HepG2 (cell line): ENCODE results near the gene SLC19A3. TPM values are rescaled to one million over a fixed set of nuclear protein-coding genes. Genes with fewer than 3 reads are reported as not detected.

Source experiments
- ATM ChIP-seq: fragments of 450-650 bp; IDR thresholded peaks from 2 replicates; pipeline ENCODE4 v1.7.1; 2017; ENCODE audit warnings: mild to moderate bottlenecking, borderline replicate concordance
- EZH2 ChIP-seq: conservative IDR thresholded peaks from 2 replicates; pipeline ENCODE4 v1.6.1; 2012; ENCODE audit warnings: mild to moderate bottlenecking, low read depth, low read length, moderate library complexity
- HDAC1 ChIP-seq: sonication (generic); formaldehyde crosslinking; IDR thresholded peaks from 2 replicates; pipeline ENCODE4 v1.5.1; 2020; ENCODE audit warnings: mild to moderate bottlenecking, missing genetic modification reagents
- HDAC6 ChIP-seq: fragments of 200-600 bp; sonication (generic); IDR thresholded peaks from 2 replicates; pipeline ENCODE4 v1.7.0; 2017; ENCODE audit warnings: mild to moderate bottlenecking, antibody characterized with exemption, low read length, low read depth
- KDM5B ChIP-seq: sonication (generic); formaldehyde crosslinking; IDR thresholded peaks from 2 replicates; pipeline ENCODE4 v1.4.0; 2020; ENCODE audit warnings: missing genetic modification reagents, mild to moderate bottlenecking, borderline replicate concordance
- SAP130 ChIP-seq: IDR thresholded peaks from 2 replicates; pipeline ENCODE4 v1.6.1; 2016; ENCODE audit warnings: low read depth
- SRSF9 ChIP-seq: fragments of 200-400 bp; formaldehyde crosslinking; IDR thresholded peaks from 2 replicates; pipeline ENCODE4 v1.6.1; 2018; ENCODE audit warnings: borderline replicate concordance, mild to moderate bottlenecking, low read depth, low read length; ENCODE audit not compliant: insufficient read depth, poor library complexity, severe bottlenecking
- TP53 ChIP-seq: sonication (generic); formaldehyde crosslinking; conservative IDR thresholded peaks from 2 replicates; pipeline ENCODE4 v1.4.0; 2020; ENCODE audit warnings: missing genetic modification reagents
- XRCC5 ChIP-seq: fragments of 200-400 bp; formaldehyde crosslinking; optimal IDR thresholded peaks from 2 replicates; pipeline ENCODE3; 2017; ENCODE audit warnings: mild to moderate bottlenecking, low read length
- ZBTB42 ChIP-seq: sonication (generic); formaldehyde crosslinking; IDR thresholded peaks from 2 replicates; pipeline ENCODE4 v1.5.0; 2020; ENCODE audit warnings: mild to moderate bottlenecking, missing genetic modification reagents
- ZNF225 ChIP-seq: sonication (generic); formaldehyde crosslinking; IDR thresholded peaks from 2 replicates; pipeline ENCODE4 v1.4.0; 2020; ENCODE audit warnings: mild to moderate bottlenecking, missing genetic modification reagents
- ZNF235 ChIP-seq: sonication (generic); formaldehyde crosslinking; IDR thresholded peaks from 2 replicates; pipeline ENCODE4 v1.8.1; 2023; ENCODE audit warnings: mild to moderate bottlenecking, missing genetic modification reagents, borderline replicate concordance
- ZNF484 ChIP-seq: sonication (generic); formaldehyde crosslinking; IDR thresholded peaks from 2 replicates; pipeline ENCODE4 v1.5.1; 2020; ENCODE audit warnings: mild to moderate bottlenecking, low read depth, missing genetic modification reagents, borderline replicate concordance
- ZNF776 ChIP-seq: sonication (generic); formaldehyde crosslinking; IDR thresholded peaks from 2 replicates; pipeline ENCODE4 v1.4.0; 2020; ENCODE audit warnings: mild to moderate bottlenecking, missing genetic modification reagents
- polyA plus RNA-seq, 8 experiments: library from polyadenylated mRNA; depleted of rRNA in 3 of 8; stranded (reverse) in 7 of 8; unstranded in 1 of 8; fragments of >200 nt; fragmentation: Illumina TruSeq in 4 of 8; extraction: Trizol in 4 of 8; gene quantifications; 2 replicates each; pipeline versions ENCODE4 v1.2.1 to v1.2.3, GENCODE V29; 2011 to 2016; ENCODE audit warnings: low read depth in 4 of 8, missing spikeins in 1 of 8, mixed read lengths in 1 of 8; ENCODE audit not compliant: insufficient read depth in 1 of 8
- total RNA-seq, 5 experiments: library from RNA; depleted of rRNA; stranded (reverse); fragments of >200 nt; fragmentation: Illumina TruSeq; extraction: Trizol; gene quantifications; 2 replicates each; pipeline ENCODE4 v1.2.3, GENCODE V29; 2016; ENCODE audit warnings: low read depth in 1 of 5
- TF ChIP-seq, protein P1 (sequence below): sonication (generic); formaldehyde crosslinking; IDR thresholded peaks from 2 replicates; pipeline ENCODE4 v1.5.1; 2020; ENCODE audit warnings: mild to moderate bottlenecking, missing genetic modification reagents, moderate library complexity
- TF ChIP-seq, protein P2 (sequence below): sonication (generic); formaldehyde crosslinking; IDR thresholded peaks from 2 replicates; pipeline ENCODE4 v1.4.0; 2020; ENCODE audit warnings: mild to moderate bottlenecking, missing genetic modification reagents
- TF ChIP-seq, protein P3 (sequence below): sonication (generic); formaldehyde crosslinking; IDR thresholded peaks from 2 replicates; pipeline ENCODE4 v1.5.0; 2020; ENCODE audit warnings: mild to moderate bottlenecking, missing genetic modification reagents, borderline replicate concordance
- TF ChIP-seq, protein P4 (sequence below): sonication (generic); formaldehyde crosslinking; IDR thresholded peaks from 2 replicates; pipeline ENCODE4 v1.8.1; 2023; ENCODE audit warnings: mild to moderate bottlenecking, missing genetic modification reagents, borderline replicate concordance
- TF ChIP-seq, protein P5 (sequence below): sonication (generic); formaldehyde crosslinking; IDR thresholded peaks from 2 replicates; pipeline ENCODE4 v1.4.0; 2020; ENCODE audit warnings: missing genetic modification reagents, borderline replicate concordance

The SLC19A3 gene
- total and polyA plus RNA-seq, 2 of the 13 experiments (the other 11 are each of a cell fraction or from before 2014, with no cell fraction given), result 2.3 to 5.2 TPM

DNA sequence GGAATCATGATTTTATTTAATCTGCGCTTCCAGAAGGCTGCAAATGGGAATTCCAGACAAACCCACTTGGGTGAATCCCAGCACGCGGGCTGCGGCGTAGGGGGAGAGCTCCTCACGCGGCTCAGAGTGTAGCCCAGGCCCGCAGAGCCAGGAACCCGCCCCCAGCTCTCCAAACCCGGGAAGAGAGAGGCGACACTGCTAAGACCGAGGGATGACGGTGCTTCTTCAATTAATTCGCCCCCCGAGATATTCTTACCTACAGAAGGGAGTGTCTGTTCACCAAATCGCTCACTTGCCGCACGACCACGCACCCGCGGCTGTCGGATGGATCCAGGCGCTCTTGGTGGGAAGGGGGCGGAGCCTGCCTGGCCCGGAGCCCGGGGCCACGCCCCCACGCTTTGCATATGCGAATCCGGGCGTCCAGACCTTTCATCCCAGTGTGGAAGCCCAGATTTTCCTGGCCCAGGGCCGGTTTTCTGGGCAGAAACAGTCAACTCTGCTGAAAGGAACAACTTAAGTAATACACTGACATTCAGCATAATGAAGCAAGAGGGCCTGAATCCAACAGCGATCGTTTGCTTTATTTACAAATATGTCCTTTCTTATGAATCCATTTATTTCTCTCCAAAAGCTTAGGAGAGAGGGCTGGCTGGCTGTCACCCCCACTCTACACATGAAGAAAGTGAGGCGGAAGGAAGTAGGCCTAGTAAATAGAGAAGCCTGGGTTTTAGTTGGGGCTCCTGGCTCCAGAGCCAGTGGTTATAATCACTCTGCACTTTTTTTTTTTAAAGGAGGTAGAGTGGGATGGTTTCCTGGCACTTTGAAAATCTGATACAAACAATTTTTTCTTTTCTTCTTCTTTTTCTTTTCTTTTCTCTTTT, at the start of gene SLC19A3 (continued):
- TF ChIP-seq, protein P1, sequence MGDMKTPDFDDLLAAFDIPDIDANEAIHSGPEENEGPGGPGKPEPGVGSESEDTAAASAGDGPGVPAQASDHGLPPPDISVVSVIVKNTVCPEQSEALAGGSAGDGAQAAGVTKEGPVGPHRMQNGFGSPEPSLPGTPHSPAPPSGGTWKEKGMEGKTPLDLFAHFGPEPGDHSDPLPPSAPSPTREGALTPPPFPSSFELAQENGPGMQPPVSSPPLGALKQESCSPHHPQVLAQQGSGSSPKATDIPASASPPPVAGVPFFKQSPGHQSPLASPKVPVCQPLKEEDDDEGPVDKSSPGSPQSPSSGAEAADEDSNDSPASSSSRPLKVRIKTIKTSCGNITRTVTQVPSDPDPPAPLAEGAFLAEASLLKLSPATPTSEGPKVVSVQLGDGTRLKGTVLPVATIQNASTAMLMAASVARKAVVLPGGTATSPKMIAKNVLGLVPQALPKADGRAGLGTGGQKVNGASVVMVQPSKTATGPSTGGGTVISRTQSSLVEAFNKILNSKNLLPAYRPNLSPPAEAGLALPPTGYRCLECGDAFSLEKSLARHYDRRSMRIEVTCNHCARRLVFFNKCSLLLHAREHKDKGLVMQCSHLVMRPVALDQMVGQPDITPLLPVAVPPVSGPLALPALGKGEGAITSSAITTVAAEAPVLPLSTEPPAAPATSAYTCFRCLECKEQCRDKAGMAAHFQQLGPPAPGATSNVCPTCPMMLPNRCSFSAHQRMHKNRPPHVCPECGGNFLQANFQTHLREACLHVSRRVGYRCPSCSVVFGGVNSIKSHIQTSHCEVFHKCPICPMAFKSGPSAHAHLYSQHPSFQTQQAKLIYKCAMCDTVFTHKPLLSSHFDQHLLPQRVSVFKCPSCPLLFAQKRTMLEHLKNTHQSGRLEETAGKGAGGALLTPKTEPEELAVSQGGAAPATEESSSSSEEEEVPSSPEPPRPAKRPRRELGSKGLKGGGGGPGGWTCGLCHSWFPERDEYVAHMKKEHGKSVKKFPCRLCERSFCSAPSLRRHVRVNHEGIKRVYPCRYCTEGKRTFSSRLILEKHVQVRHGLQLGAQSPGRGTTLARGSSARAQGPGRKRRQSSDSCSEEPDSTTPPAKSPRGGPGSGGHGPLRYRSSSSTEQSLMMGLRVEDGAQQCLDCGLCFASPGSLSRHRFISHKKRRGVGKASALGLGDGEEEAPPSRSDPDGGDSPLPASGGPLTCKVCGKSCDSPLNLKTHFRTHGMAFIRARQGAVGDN (CRISPR knock-in tag), result peak; percentile 78
- TF ChIP-seq EZH2 (peak; percentile 74; the same call in 1 of the 2 replicates), KDM5B (CRISPR knock-in tag) (peak; percentile 48; the same call in 1 of the 2 replicates), ZNF225 (CRISPR knock-in tag) (no peak), TP53 (CRISPR knock-in tag) (no peak), XRCC5 (peak; percentile 87), ZNF776 (CRISPR knock-in tag) (no peak), ATM (no peak), HDAC6 (no peak), SAP130 (peak; percentile 46), ZNF235 (CRISPR knock-in tag) (no peak), HDAC1 (CRISPR knock-in tag) (peak; percentile 56; the same call in 1 of the 2 replicates), ZNF484 (no peak), SRSF9 (no peak), ZBTB42 (CRISPR knock-in tag) (no peak)
- TF ChIP-seq, protein P2, sequence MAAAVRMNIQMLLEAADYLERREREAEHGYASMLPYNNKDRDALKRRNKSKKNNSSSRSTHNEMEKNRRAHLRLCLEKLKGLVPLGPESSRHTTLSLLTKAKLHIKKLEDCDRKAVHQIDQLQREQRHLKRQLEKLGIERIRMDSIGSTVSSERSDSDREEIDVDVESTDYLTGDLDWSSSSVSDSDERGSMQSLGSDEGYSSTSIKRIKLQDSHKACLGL (CRISPR knock-in tag), result peak; percentile 49; the same call in 1 of the 2 replicates
- TF ChIP-seq, protein P3, sequence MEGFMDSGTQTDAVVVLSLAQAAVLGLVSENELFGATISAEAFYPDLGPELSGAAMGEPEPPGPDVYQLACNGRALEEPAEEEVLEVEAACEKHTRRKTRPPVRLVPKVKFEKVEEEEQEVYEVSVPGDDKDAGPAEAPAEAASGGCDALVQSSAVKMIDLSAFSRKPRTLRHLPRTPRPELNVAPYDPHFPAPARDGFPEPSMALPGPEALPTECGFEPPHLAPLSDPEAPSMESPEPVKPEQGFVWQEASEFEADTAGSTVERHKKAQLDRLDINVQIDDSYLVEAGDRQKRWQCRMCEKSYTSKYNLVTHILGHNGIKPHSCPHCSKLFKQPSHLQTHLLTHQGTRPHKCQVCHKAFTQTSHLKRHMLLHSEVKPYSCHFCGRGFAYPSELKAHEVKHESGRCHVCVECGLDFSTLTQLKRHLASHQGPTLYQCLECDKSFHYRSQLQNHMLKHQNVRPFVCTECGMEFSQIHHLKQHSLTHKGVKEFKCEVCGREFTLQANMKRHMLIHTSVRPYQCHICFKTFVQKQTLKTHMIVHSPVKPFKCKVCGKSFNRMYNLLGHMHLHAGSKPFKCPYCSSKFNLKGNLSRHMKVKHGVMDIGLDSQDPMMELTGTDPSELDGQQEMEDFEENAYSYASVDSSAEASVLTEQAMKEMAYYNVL (CRISPR knock-in tag), result no peak
- TF ChIP-seq, protein P4, sequence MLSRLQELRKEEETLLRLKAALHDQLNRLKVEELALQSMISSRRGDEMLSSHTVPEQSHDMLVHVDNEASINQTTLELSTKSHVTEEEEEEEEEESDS (CRISPR knock-in tag), result peak; percentile 71; the same call in 1 of the 2 replicates
- TF ChIP-seq, protein P5, sequence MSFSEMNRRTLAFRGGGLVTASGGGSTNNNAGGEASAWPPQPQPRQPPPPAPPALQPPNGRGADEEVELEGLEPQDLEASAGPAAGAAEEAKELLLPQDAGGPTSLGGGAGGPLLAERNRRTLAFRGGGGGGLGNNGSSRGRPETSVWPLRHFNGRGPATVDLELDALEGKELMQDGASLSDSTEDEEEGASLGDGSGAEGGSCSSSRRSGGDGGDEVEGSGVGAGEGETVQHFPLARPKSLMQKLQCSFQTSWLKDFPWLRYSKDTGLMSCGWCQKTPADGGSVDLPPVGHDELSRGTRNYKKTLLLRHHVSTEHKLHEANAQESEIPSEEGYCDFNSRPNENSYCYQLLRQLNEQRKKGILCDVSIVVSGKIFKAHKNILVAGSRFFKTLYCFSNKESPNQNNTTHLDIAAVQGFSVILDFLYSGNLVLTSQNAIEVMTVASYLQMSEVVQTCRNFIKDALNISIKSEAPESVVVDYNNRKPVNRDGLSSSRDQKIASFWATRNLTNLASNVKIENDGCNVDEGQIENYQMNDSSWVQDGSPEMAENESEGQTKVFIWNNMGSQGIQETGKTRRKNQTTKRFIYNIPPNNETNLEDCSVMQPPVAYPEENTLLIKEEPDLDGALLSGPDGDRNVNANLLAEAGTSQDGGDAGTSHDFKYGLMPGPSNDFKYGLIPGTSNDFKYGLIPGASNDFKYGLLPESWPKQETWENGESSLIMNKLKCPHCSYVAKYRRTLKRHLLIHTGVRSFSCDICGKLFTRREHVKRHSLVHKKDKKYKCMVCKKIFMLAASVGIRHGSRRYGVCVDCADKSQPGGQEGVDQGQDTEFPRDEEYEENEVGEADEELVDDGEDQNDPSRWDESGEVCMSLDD (CRISPR knock-in tag), result no peak
